OCI-LY1 (cell line): ENCODE data around the gene TTC28.

Source experiments
- CTCF ChIP-seq: fragments of 200-600 bp; sonication (generic), shearing (Covaris generic); IDR thresholded peaks from 2 replicates; pipeline ENCODE4 v1.5.1; 2017; ENCODE audit warnings: mild to moderate bottlenecking, antibody characterized with exemption, low read length, moderate library complexity, mixed read lengths
- EZH2 ChIP-seq: fragments of 200-600 bp; sonication (generic), shearing (Covaris generic); IDR thresholded peaks from 2 replicates; pipeline ENCODE4 v1.8.0; 2017; ENCODE audit warnings: borderline replicate concordance, mixed run types, mild to moderate bottlenecking, antibody characterized with exemption, low read length, moderate library complexity, mixed read lengths

- no peak for TF ChIP-seq CTCF
- TF ChIP-seq EZH2 = no peak
Observed at GRCh38 chr22:28428271-28428670, 251.4 kb downstream of the TTC28 start.
